ENCODE results near the gene PHLDA3.

The PHLDA3 gene

GRCh38 chr1:201471772-201472171 is 2.8 kb upstream of the PHLDA3 start:
- Histone ChIP-seq H3K27me3 (ENCODE audit: low read length) (no peaks in the 10 kb centered on the region), H3K9ac (ENCODE audit: low read length) (no peak overlapping the region), H3K36me3 (ENCODE audit: low read length) (no peaks in the 10 kb centered on the region), H3K4me3 (ENCODE audit: insufficient read depth, low read length, poor library complexity, severe bottlenecking) (no peak overlapping the region), H3K9me3 (ENCODE audit: insufficient read depth, low read length) (no peaks in the 10 kb centered on the region), H3K79me2 (ENCODE audit: insufficient read depth, low read length) (no peaks in the 10 kb centered on the region), H4K20me1 (ENCODE audit: low read depth, low read length) (no peaks in the 10 kb centered on the region), H3K27ac (ENCODE audit: low read depth, low read length) (no peak overlapping the region), H2AFZ (ENCODE audit: low read depth, low read length, severe bottlenecking) (no peak overlapping the region), H3K9me2 (replicated peaks; ENCODE audit: insufficient read depth, low read length) (no peaks in the 10 kb centered on the region), H3F3A (ENCODE audit: insufficient read depth) (no peaks in the 10 kb centered on the region), H3K4me2 (ENCODE audit: low read depth, low read length, poor library complexity, severe bottlenecking) (no peak overlapping the region)
- TF ChIP-seq, protein P1, sequence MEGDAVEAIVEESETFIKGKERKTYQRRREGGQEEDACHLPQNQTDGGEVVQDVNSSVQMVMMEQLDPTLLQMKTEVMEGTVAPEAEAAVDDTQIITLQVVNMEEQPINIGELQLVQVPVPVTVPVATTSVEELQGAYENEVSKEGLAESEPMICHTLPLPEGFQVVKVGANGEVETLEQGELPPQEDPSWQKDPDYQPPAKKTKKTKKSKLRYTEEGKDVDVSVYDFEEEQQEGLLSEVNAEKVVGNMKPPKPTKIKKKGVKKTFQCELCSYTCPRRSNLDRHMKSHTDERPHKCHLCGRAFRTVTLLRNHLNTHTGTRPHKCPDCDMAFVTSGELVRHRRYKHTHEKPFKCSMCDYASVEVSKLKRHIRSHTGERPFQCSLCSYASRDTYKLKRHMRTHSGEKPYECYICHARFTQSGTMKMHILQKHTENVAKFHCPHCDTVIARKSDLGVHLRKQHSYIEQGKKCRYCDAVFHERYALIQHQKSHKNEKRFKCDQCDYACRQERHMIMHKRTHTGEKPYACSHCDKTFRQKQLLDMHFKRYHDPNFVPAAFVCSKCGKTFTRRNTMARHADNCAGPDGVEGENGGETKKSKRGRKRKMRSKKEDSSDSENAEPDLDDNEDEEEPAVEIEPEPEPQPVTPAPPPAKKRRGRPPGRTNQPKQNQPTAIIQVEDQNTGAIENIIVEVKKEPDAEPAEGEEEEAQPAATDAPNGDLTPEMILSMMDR (IDR thresholded peaks at IDR 0.05; ENCODE audit: insufficient read depth, low read length, poor library complexity, severe bottlenecking): no peak
- no peak for TF ChIP-seq EZH2phosphoT487 (conservative IDR thresholded peaks at IDR 0.05; ENCODE audit: low read length)

DNA sequence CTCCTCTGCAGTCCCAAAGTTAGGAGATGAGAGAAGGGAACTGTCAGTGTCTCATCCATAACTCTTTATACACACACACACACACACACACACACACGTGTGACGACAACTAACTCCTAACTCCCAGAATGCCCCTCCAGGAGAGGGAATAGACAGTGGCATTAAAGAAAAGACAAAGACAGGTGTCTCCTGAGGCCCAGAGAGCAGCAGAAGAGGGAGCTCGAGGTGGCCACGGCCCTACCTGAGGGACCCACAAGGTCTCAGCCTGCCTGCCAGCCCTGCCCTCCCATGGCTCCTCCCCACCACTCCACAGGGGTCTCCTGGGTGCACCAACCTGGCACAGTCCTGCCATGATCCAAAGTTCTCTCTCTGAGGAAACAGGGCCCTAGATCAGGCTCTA is 1.6 kb upstream of the PHLDA3 start:
- Histone ChIP-seq H3K36me3 (ENCODE audit: low read length) (no peaks in the 10 kb centered on the region), H3K27me3 (ENCODE audit: low read length) (no peaks in the 10 kb centered on the region), H3K9me3 (ENCODE audit: insufficient read depth, low read length) (no peaks in the 10 kb centered on the region), H3K4me3 (ENCODE audit: insufficient read depth, low read length, poor library complexity, severe bottlenecking) (no peak overlapping the region), H3K4me2 (ENCODE audit: low read depth, low read length, poor library complexity, severe bottlenecking) (no peak overlapping the region), H4K20me1 (ENCODE audit: low read depth, low read length) (no peaks in the 10 kb centered on the region), H3K79me2 (ENCODE audit: insufficient read depth, low read length) (no peaks in the 10 kb centered on the region), H3K9me2 (replicated peaks; ENCODE audit: insufficient read depth, low read length) (no peaks in the 10 kb centered on the region), H3K9ac (ENCODE audit: low read length) (no peak overlapping the region), H2AFZ (ENCODE audit: low read depth, low read length, severe bottlenecking) (no peak overlapping the region), H3K27ac (ENCODE audit: low read depth, low read length) (no peak overlapping the region), H3F3A (ENCODE audit: insufficient read depth) (no peaks in the 10 kb centered on the region)
- TF ChIP-seq EZH2phosphoT487 (conservative IDR thresholded peaks at IDR 0.05; ENCODE audit: low read length): no peak
- TF ChIP-seq, protein P1 (IDR thresholded peaks at IDR 0.05; ENCODE audit: insufficient read depth, low read length, poor library complexity, severe bottlenecking): no peak

GRCh38 chr1:201469645-201470074 is 672 bp upstream of the PHLDA3 start:
- Histone ChIP-seq H3K9me2 (replicated peaks; ENCODE audit: insufficient read depth, low read length) (no peaks in the 10 kb centered on the region), H3K4me2 (ENCODE audit: low read depth, low read length, poor library complexity, severe bottlenecking) (no peak overlapping the region), H4K20me1 (ENCODE audit: low read depth, low read length) (no peaks in the 10 kb centered on the region), H3K27ac (ENCODE audit: low read depth, low read length) (no peak overlapping the region), H3F3A (ENCODE audit: insufficient read depth) (no peaks in the 10 kb centered on the region), H2AFZ (ENCODE audit: low read depth, low read length, severe bottlenecking) (no peak overlapping the region), H3K79me2 (ENCODE audit: insufficient read depth, low read length) (no peaks in the 10 kb centered on the region), H3K9me3 (ENCODE audit: insufficient read depth, low read length) (no peaks in the 10 kb centered on the region), H3K27me3 (ENCODE audit: low read length) (no peaks in the 10 kb centered on the region), H3K4me3 (ENCODE audit: insufficient read depth, low read length, poor library complexity, severe bottlenecking) (no peak overlapping the region), H3K36me3 (ENCODE audit: low read length) (no peaks in the 10 kb centered on the region), H3K9ac (ENCODE audit: low read length) (no peak overlapping the region)
- TF ChIP-seq, protein P1 (IDR thresholded peaks at IDR 0.05; ENCODE audit: insufficient read depth, low read length, poor library complexity, severe bottlenecking): no peak
- TF ChIP-seq EZH2phosphoT487 (conservative IDR thresholded peaks at IDR 0.05; ENCODE audit: low read length): no peak

DNA sequence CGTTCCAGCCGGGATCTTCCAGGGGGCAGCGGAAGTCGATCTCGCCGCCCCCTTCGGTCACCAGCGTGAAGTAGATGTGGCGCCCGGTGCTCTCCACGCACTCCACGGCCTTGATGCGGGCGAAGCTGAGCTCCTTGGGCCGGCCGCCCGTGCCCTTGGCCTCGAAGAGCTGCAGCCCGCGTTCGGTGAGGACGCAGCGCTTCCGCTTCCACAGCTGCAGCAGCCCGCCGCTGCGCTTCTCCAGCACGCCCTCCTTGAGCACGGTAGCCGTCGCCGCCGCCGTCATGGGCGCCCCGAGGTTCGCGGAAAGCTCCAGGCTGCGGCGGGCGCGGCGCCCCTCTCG is 516 bp downstream of the PHLDA3 start:
- no peak overlapping the region for H2AFZ ChIP-seq (ENCODE audit: low read depth, low read length, severe bottlenecking)
- no peak overlapping the region for H3K4me3 ChIP-seq (ENCODE audit: insufficient read depth, low read length, poor library complexity, severe bottlenecking)
- no peaks in the 10 kb centered on the region for H3K36me3 ChIP-seq (ENCODE audit: low read length)
- H3K79me2 ChIP-seq (ENCODE audit: insufficient read depth, low read length): no peaks in the 10 kb centered on the region
- H3K9ac ChIP-seq (ENCODE audit: low read length): no peak overlapping the region
- H4K20me1 ChIP-seq (ENCODE audit: low read depth, low read length): no peaks in the 10 kb centered on the region
- H3K9me2 ChIP-seq (replicated peaks; ENCODE audit: insufficient read depth, low read length): no peaks in the 10 kb centered on the region
- no peaks in the 10 kb centered on the region for H3F3A ChIP-seq (ENCODE audit: insufficient read depth)
- H3K9me3 ChIP-seq (ENCODE audit: insufficient read depth, low read length): no peaks in the 10 kb centered on the region
- TF ChIP-seq EZH2phosphoT487 (conservative IDR thresholded peaks at IDR 0.05; ENCODE audit: low read length): no peak
- TF ChIP-seq, protein P1 (IDR thresholded peaks at IDR 0.05; ENCODE audit: insufficient read depth, low read length, poor library complexity, severe bottlenecking): no peak
- H3K27me3 ChIP-seq (ENCODE audit: low read length): no peaks in the 10 kb centered on the region
- H3K4me2 ChIP-seq (ENCODE audit: low read depth, low read length, poor library complexity, severe bottlenecking): no peak overlapping the region
- no peak overlapping the region for H3K27ac ChIP-seq (ENCODE audit: low read depth, low read length)

Measured in SU-DHL-6 (cell line).